GM23338 (cell line): ENCODE results near the gene RGS16. TPM values are rescaled to one million over a fixed set of nuclear protein-coding genes. Genes with fewer than 3 reads are reported as not detected.

Experiments used
- ATAC-seq: fragments of 200-7000 bp; cut with Tn5 transposase; 3 replicates; pipeline ENCODE4 v1.9.1; 2020
- DNase-seq: peaks from one replicate; pipeline ENCODE4 v3.0.0-alpha.2; 2015; ENCODE audit warnings: low spot score
- H2AFZ ChIP-seq: fragments of 200-600 bp; sonication (generic); 2 replicates; pipeline ENCODE4 v1.8.0; 2016; ENCODE audit warnings: antibody characterized with exemption, mild to moderate bottlenecking, moderate library complexity
- H3F3A ChIP-seq: fragments of 200-600 bp; sonication (generic); replicated peaks from 2 replicates; pipeline ENCODE4 v1.8.0; 2017; ENCODE audit warnings: antibody characterized with exemption, mixed run types, low read depth
- H3K27ac ChIP-seq: fragments of 200-600 bp; sonication (generic); 2 replicates; pipeline ENCODE4 v1.6.1; 2016; ENCODE audit warnings: low read depth
- H3K27me3 ChIP-seq: fragments of 200-600 bp; sonication (generic); 2 replicates; pipeline ENCODE4 v1.8.0; 2016; ENCODE audit warnings: mild to moderate bottlenecking, mixed run types, moderate library complexity; ENCODE audit not compliant: insufficient read depth
- H3K36me3 ChIP-seq: fragments of 200-600 bp; sonication (generic); 2 replicates; pipeline ENCODE4 v1.8.0; 2016; ENCODE audit warnings: mild to moderate bottlenecking; ENCODE audit not compliant: insufficient read depth
- H3K4me1 ChIP-seq: fragments of 200-600 bp; sonication (generic); 2 replicates; pipeline ENCODE4 v1.8.0; 2016; ENCODE audit warnings: mild to moderate bottlenecking, moderate library complexity; ENCODE audit not compliant: insufficient read depth
- H3K4me2 ChIP-seq: fragments of 200-600 bp; sonication (generic); 2 replicates; pipeline ENCODE4 v1.7.1; 2017; ENCODE audit warnings: mixed run types
- H3K4me3 ChIP-seq: fragments of 200-600 bp; sonication (generic); 2 replicates; pipeline ENCODE4 v1.6.1; 2016; ENCODE audit warnings: mixed run types
- H3K79me2 ChIP-seq: fragments of 200-600 bp; sonication (generic); replicated peaks from 2 replicates; pipeline ENCODE4 v1.8.0; 2017; ENCODE audit warnings: mild to moderate bottlenecking; ENCODE audit not compliant: insufficient read depth
- H3K9me2 ChIP-seq: fragments of 200-600 bp; sonication (generic); 2 replicates; pipeline ENCODE4 v1.8.0; 2017; ENCODE audit not compliant: insufficient read depth
- H4K20me1 ChIP-seq: fragments of 200-600 bp; sonication (generic); replicated peaks from 2 replicates; pipeline ENCODE4 v1.8.0; 2017; ENCODE audit warnings: mild to moderate bottlenecking; ENCODE audit not compliant: insufficient read depth
- H3K27ac Mint-ChIP-seq: 2 replicates; pipeline ENCODE4 v1.8.0; 2020; ENCODE audit warnings: inconsistent platforms, mild to moderate bottlenecking, moderate library complexity, mixed read lengths
- H3K27me3 Mint-ChIP-seq: 3 replicates; pipeline ENCODE4 v1.8.0; 2022; ENCODE audit warnings: low read depth, mild to moderate bottlenecking, moderate library complexity, mixed read lengths, inconsistent platforms; ENCODE audit not compliant: insufficient read depth, poor library complexity
- H3K36me3 Mint-ChIP-seq: 3 replicates; pipeline ENCODE4 v1.8.0; 2021; ENCODE audit warnings: low read depth, mild to moderate bottlenecking, inconsistent platforms, moderate library complexity, mixed read lengths
- H3K4me1 Mint-ChIP-seq: 3 replicates; pipeline ENCODE4 v1.8.0; 2020; ENCODE audit warnings: mild to moderate bottlenecking, inconsistent platforms, mixed read lengths
- H3K4me3 Mint-ChIP-seq: 3 replicates; pipeline ENCODE4 v1.8.0; 2021; ENCODE audit warnings: moderate library complexity, mild to moderate bottlenecking, inconsistent platforms, mixed read lengths
- H3K9me3 Mint-ChIP-seq: 3 replicates; pipeline ENCODE4 v1.8.0; 2020; ENCODE audit warnings: moderate library complexity, mild to moderate bottlenecking, inconsistent platforms, mixed read lengths
- EZH2 ChIP-seq: fragments of 200-600 bp; sonication (generic); IDR thresholded peaks from one replicate; pipeline ENCODE4 v1.8.0; 2017; ENCODE audit warnings: antibody characterized with exemption, mild to moderate bottlenecking, low read depth; ENCODE audit not compliant: unreplicated experiment
- EZH2phosphoT487 ChIP-seq: fragments of 200-600 bp; sonication (generic); IDR thresholded peaks from one replicate; pipeline ENCODE4 v1.8.1; 2018; ENCODE audit warnings: antibody characterized with exemption; ENCODE audit not compliant: unreplicated experiment
- JUNB ChIP-seq: IDR thresholded peaks from one replicate; pipeline ENCODE4 v1.6.1; 2016; ENCODE audit warnings: antibody characterized with exemption; ENCODE audit not compliant: unreplicated experiment
- POLR2AphosphoS5 ChIP-seq: IDR thresholded peaks from 2 replicates; pipeline ENCODE4 v1.6.1; 2016; ENCODE audit warnings: antibody characterized with exemption, low read depth
- ZNF114 ChIP-seq: fragments of 250-450 bp; sonication (Bioruptor Pico); IDR thresholded peaks from 2 replicates; pipeline ENCODE4 v1.5.0; 2020; ENCODE audit warnings: mild to moderate bottlenecking, moderate library complexity
- polyA plus RNA-seq: library from polyadenylated mRNA; unstranded; fragments of >200 nt; fragmentation: Nextera tagmentation; extraction: Ambion mirVana; gene quantifications from 2 replicates; pipeline ENCODE4 v1.2.1, GENCODE V29; 2016
- total RNA-seq: library from RNA; depleted of rRNA; stranded (reverse); fragments of >200 nt; shearing (Covaris generic); gene quantifications from 2 replicates; pipeline ENCODE4 v1.2.3, GENCODE V29; 2014
- TF ChIP-seq, protein P1 (sequence below): IDR thresholded peaks from one replicate; pipeline ENCODE4 v1.6.1; 2018; ENCODE audit warnings: antibody characterized with exemption; ENCODE audit not compliant: unreplicated experiment
- TF ChIP-seq, protein P2 (sequence below): IDR thresholded peaks from 2 replicates; pipeline ENCODE4 v1.6.1; 2016; ENCODE audit warnings: antibody characterized with exemption
- TF ChIP-seq, protein P3 (sequence below): fragments of 250-450 bp; sonication (Bioruptor Pico); IDR thresholded peaks from 2 replicates; pipeline ENCODE4 v1.5.0; 2020; ENCODE audit warnings: mild to moderate bottlenecking, moderate library complexity

RGS16 gene
- total and polyA plus RNA-seq, 2 experiments from 2014 or later = 15.4 to 31.6 TPM

DNA sequence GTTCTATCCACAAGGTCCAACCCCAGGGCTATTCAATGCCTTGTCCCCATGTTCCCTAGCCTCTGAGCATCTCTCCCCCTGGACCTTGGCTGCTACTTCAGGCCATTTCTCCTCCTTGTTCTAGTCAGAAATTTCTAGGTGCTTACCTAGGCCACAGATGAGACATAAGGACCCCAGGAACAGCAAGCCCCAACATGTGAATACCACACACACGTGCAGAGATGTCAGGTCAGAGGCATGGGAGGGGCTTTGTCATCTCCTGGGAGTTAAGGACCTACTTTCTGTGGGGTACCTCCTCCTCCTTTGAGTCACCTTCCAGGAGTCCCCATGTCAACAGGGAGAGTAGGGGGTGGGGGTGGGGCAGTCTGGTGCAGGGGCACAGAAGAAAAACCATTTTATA is 7.1 kb upstream of the RGS16 start:
- Mint-ChIP-seq H3K4me3 (no peak overlapping the region; the same call in 2 of the 3 replicates), H3K4me1 (peaks cover 51% of the 10 kb centered on the region), H3K9me3 (no peaks in the 10 kb centered on the region), H3K36me3 (no peaks in the 10 kb centered on the region; the same call in 2 of the 3 replicates), H3K27ac (no peak overlapping the region), H3K27me3 (peaks cover 48% of the 10 kb centered on the region)
- no peaks in the 10 kb centered on the region for H4K20me1 ChIP-seq
- peaks cover 5% of the 10 kb centered on the region; the same call in 1 of the 2 replicates for H3F3A ChIP-seq
- H3K36me3 ChIP-seq = no peaks in the 10 kb centered on the region
- no peak overlapping the region for H3K4me3 ChIP-seq
- no peak overlapping the region for H3K27ac ChIP-seq
- peak overlapping the region; percentile 55 for H3K4me2 ChIP-seq
- H3K9me2 ChIP-seq = no peaks in the 10 kb centered on the region
- ATAC-seq (no peak), DNase-seq (no peak)
- peaks cover 46% of the 10 kb centered on the region for H3K4me1 ChIP-seq
- peaks cover 45% of the 10 kb centered on the region for H3K27me3 ChIP-seq
- H3K79me2 ChIP-seq = no peaks in the 10 kb centered on the region
- TF ChIP-seq EZH2 (no peak), EZH2phosphoT487 (no peak), JUNB (no peak), ZNF114 (CRISPR knock-in tag) (no peak)
- TF ChIP-seq, protein P1, sequence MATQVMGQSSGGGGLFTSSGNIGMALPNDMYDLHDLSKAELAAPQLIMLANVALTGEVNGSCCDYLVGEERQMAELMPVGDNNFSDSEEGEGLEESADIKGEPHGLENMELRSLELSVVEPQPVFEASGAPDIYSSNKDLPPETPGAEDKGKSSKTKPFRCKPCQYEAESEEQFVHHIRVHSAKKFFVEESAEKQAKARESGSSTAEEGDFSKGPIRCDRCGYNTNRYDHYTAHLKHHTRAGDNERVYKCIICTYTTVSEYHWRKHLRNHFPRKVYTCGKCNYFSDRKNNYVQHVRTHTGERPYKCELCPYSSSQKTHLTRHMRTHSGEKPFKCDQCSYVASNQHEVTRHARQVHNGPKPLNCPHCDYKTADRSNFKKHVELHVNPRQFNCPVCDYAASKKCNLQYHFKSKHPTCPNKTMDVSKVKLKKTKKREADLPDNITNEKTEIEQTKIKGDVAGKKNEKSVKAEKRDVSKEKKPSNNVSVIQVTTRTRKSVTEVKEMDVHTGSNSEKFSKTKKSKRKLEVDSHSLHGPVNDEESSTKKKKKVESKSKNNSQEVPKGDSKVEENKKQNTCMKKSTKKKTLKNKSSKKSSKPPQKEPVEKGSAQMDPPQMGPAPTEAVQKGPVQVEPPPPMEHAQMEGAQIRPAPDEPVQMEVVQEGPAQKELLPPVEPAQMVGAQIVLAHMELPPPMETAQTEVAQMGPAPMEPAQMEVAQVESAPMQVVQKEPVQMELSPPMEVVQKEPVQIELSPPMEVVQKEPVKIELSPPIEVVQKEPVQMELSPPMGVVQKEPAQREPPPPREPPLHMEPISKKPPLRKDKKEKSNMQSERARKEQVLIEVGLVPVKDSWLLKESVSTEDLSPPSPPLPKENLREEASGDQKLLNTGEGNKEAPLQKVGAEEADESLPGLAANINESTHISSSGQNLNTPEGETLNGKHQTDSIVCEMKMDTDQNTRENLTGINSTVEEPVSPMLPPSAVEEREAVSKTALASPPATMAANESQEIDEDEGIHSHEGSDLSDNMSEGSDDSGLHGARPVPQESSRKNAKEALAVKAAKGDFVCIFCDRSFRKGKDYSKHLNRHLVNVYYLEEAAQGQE = no peak
- TF ChIP-seq, protein P2, sequence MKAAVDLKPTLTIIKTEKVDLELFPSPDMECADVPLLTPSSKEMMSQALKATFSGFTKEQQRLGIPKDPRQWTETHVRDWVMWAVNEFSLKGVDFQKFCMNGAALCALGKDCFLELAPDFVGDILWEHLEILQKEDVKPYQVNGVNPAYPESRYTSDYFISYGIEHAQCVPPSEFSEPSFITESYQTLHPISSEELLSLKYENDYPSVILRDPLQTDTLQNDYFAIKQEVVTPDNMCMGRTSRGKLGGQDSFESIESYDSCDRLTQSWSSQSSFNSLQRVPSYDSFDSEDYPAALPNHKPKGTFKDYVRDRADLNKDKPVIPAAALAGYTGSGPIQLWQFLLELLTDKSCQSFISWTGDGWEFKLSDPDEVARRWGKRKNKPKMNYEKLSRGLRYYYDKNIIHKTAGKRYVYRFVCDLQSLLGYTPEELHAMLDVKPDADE = no peak
- peak overlapping the region; percentile 19; the same call in 1 of the 2 replicates for H2AFZ ChIP-seq

DNA sequence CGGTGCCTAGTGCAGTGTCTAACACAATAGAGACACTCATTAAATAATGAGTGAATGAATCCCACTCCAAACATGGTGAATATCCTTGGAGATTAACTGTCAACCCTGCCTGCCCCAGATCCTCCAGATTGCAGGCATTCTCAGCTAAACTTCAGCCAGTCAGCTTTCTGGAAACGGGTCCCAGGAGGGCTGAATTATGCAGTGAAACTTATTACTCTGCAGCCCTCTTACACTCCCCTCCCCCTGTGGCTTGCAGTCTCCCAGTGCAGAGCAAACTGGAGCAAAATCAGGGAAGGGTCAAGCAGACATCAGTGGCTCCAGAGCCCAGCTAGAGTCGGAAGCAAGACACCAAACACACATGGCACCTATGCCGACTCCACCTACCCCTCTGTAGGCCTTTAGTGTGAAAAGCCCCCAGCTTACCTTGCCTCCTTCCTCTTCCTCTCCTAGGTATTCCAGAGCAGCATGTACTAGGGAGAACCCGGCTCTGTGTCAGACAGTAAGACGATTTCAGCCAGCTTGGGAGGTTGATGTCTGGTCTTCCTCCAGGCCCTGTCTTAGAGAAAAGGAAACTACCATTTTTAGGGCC is 6.5 kb upstream of the RGS16 start:
- no peak for DNase-seq
- no peak overlapping the region for H2AFZ ChIP-seq
- peaks cover 41% of the 10 kb centered on the region for H3K4me1 ChIP-seq
- H3K9me3 Mint-ChIP-seq = no peaks in the 10 kb centered on the region
- no peak for ATAC-seq
- H4K20me1 ChIP-seq = no peaks in the 10 kb centered on the region
- no peaks in the 10 kb centered on the region; the same call in 2 of the 3 replicates for H3K36me3 Mint-ChIP-seq
- H3K36me3 ChIP-seq = no peaks in the 10 kb centered on the region
- H3K4me1 Mint-ChIP-seq = peaks cover 45% of the 10 kb centered on the region
- H3K27ac ChIP-seq = no peak overlapping the region
- no peak overlapping the region for H3K4me2 ChIP-seq
- no peak overlapping the region for H3K4me3 Mint-ChIP-seq
- H3K27me3 ChIP-seq = peaks cover 49% of the 10 kb centered on the region
- no peak overlapping the region for H3K4me3 ChIP-seq
- no peak overlapping the region for H3K27ac Mint-ChIP-seq
- H3F3A ChIP-seq = peaks cover 5% of the 10 kb centered on the region; the same call in 1 of the 2 replicates
- H3K27me3 Mint-ChIP-seq = peaks cover 43% of the 10 kb centered on the region
- H3K9me2 ChIP-seq = no peaks in the 10 kb centered on the region
- no peaks in the 10 kb centered on the region for H3K79me2 ChIP-seq
- TF ChIP-seq POLR2AphosphoS5 = no peak
- TF ChIP-seq, protein P2 = no peak
- TF ChIP-seq, protein P3, sequence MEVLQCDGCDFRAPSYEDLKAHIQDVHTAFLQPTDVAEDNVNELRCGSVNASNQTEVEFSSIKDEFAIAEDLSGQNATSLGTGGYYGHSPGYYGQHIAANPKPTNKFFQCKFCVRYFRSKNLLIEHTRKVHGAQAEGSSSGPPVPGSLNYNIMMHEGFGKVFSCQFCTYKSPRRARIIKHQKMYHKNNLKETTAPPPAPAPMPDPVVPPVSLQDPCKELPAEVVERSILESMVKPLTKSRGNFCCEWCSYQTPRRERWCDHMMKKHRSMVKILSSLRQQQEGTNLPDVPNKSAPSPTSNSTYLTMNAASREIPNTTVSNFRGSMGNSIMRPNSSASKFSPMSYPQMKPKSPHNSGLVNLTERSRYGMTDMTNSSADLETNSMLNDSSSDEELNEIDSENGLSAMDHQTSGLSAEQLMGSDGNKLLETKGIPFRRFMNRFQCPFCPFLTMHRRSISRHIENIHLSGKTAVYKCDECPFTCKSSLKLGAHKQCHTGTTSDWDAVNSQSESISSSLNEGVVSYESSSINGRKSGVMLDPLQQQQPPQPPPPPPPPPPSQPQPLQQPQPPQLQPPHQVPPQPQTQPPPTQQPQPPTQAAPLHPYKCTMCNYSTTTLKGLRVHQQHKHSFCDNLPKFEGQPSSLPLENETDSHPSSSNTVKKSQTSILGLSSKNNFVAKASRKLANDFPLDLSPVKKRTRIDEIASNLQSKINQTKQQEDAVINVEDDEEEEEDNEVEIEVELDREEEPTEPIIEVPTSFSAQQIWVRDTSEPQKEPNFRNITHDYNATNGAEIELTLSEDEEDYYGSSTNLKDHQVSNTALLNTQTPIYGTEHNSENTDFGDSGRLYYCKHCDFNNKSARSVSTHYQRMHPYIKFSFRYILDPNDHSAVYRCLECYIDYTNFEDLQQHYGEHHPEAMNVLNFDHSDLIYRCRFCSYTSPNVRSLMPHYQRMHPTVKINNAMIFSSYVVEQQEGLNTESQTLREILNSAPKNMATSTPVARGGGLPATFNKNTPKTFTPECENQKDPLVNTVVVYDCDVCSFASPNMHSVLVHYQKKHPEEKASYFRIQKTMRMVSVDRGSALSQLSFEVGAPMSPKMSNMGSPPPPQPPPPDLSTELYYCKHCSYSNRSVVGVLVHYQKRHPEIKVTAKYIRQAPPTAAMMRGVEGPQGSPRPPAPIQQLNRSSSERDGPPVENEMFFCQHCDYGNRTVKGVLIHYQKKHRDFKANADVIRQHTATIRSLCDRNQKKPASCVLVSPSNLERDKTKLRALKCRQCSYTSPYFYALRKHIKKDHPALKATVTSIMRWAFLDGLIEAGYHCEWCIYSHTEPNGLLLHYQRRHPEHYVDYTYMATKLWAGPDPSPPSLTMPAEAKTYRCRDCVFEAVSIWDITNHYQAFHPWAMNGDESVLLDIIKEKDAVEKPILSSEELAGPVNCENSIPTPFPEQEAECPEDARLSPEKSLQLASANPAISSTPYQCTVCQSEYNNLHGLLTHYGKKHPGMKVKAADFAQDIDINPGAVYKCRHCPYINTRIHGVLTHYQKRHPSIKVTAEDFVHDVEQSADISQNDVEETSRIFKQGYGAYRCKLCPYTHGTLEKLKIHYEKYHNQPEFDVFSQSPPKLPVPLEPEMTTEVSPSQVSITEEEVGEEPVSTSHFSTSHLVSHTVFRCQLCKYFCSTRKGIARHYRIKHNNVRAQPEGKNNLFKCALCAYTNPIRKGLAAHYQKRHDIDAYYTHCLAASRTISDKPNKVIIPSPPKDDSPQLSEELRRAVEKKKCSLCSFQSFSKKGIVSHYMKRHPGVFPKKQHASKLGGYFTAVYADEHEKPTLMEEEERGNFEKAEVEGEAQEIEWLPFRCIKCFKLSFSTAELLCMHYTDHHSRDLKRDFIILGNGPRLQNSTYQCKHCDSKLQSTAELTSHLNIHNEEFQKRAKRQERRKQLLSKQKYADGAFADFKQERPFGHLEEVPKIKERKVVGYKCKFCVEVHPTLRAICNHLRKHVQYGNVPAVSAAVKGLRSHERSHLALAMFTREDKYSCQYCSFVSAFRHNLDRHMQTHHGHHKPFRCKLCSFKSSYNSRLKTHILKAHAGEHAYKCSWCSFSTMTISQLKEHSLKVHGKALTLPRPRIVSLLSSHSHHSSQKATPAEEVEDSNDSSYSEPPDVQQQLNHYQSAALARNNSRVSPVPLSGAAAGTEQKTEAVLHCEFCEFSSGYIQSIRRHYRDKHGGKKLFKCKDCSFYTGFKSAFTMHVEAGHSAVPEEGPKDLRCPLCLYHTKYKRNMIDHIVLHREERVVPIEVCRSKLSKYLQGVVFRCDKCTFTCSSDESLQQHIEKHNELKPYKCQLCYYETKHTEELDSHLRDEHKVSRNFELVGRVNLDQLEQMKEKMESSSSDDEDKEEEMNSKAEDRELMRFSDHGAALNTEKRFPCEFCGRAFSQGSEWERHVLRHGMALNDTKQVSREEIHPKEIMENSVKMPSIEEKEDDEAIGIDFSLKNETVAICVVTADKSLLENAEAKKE (CRISPR knock-in tag) = no peak
- no peak for TF ChIP-seq EZH2phosphoT487
- no peak for TF ChIP-seq EZH2
